Eye (tissue), 1 donor: ENCODE results near the gene PAH.
A peak's percentile ranks its signal among the peaks of the same experiment; 100 is the strongest.

Experiments
- DNase-seq: peaks from one replicate; pipeline ENCODE4 v3.0.0-alpha.2; 2015

The PAH gene

GRCh38 chr12:102917026-102917787 lies at the start of gene PAH:
Gene PAH, minus strand, starts transcription at chr12:102917244. Its CDS starts 114 bp downstream, at chr12:102917130.
- DNase-seq: peak; percentile 45

DNA sequence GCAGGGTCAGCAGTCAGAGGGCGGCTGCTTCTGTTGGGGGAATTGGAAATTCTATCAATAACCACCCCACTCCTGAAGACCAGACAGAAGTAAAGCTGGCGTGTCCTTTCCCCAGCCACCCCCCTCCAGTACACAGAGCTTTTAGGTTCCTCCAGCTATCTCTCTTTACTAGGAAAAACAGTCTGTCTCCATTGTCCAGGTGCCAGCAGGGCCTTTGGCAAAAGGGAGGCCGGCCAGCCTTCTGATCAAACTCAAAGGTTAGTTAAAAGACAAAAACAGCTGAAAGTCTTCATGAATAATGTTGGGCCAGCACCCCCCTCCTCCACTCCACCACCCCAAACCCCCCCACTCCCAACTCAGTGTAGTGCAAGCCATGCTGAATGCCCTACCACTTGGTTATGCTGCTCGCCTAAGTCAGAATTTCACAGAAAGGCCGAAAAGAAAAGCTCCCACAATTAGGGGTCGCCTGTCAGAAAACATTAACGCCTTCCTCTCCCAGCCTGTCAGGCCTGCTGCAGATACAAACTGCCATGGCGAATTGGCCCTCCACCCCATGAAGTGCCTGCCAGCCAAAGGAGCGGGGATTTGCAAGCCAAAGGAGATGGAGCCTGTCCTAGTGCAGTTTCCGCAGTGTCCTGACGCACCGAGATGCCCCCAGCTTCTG lies 49.3 kb upstream of the PAH start:
- peak; percentile 72 for DNase-seq

DNA sequence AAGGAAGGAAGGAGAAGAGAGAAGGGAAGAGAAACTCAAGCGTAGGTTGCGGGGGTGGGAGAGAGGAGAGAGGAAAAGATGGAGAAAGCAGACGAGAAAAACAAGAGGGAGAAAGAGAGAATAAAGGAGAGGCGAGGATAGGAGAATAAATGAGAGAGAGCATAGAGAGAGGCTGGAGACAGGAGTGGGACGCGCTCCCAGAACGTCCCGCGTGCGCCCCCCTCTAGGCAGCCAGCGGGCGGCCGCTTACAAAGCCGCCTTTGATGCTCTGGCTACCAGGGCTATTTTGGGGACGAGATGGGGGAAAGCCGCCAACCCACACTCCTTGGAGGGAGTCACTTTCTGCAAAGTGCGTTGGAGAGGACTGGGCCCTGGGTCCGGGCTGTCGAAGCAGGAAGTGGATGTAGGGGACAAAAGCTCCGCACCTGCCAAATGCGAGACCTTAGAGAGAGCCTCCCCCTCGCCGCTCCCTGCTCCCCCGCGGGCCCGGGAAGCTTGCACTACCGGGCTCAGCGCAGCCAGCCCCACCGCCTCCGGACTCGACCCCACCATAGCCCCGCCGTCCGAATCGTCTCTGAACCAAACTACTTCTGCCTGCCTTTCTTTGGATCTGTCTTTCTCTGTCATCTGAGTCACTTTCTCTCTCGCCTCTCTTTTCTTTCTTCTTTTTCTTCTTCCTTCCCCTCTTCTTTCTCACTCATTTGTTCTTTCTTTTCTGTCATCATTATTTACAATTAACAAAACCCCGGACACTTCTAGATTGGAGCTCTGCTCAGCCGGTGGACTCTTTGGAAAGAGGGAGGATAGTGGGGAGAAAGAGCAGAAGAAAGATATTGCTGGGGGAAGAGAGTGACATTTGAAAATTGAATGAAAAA lies 48.5 kb upstream of the PAH start:
- peak; percentile 60 for DNase-seq

GRCh38 chr12:102964872-102965271 lies 47.8 kb upstream of the PAH start:
- DNase-seq: peak; percentile 83

DNA sequence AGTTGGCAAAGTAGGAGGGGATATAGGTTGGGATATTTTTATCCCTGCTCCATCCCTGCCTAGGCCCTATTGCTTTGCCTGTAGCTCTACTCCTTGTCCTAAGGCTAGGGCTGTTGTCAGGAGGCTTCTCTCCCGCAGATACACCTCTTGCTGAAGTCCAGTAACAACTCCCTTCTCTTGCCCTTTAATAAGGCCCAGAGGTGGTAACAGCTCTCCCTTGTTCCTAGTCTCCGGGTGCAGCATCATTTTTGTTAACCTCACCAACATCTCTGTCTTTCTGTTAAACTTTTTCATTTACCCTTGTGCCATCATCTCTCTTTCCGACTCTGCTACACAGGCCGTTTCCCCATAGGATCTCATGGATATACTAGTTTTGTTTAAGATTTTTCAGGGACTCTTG lies 46.8 kb upstream of the PAH start:
- no peak for DNase-seq

- DNase-seq: no peak
Observed at GRCh38 chr12:102962986-102963385, 45.9 kb upstream of the PAH start.

GRCh38 chr12:102962532-102962931 lies 45.5 kb upstream of the PAH start:
- peak; percentile 37 for DNase-seq

- peak; percentile 89 for DNase-seq
Observed at GRCh38 chr12:102961466-102961855, 44.4 kb upstream of the PAH start.

GRCh38 chr12:102960766-102961465 lies 43.9 kb upstream of the PAH start:
- DNase-seq: no peak

GRCh38 chr12:102959391-102959790 lies 42.3 kb upstream of the PAH start:
- peak; percentile 51 for DNase-seq

GRCh38 chr12:102958830-102959176 lies 41.8 kb upstream of the PAH start:
- no peak for DNase-seq

GRCh38 chr12:102958073-102958829 lies 41.2 kb upstream of the PAH start:
- peak; percentile 83 for DNase-seq

DNA sequence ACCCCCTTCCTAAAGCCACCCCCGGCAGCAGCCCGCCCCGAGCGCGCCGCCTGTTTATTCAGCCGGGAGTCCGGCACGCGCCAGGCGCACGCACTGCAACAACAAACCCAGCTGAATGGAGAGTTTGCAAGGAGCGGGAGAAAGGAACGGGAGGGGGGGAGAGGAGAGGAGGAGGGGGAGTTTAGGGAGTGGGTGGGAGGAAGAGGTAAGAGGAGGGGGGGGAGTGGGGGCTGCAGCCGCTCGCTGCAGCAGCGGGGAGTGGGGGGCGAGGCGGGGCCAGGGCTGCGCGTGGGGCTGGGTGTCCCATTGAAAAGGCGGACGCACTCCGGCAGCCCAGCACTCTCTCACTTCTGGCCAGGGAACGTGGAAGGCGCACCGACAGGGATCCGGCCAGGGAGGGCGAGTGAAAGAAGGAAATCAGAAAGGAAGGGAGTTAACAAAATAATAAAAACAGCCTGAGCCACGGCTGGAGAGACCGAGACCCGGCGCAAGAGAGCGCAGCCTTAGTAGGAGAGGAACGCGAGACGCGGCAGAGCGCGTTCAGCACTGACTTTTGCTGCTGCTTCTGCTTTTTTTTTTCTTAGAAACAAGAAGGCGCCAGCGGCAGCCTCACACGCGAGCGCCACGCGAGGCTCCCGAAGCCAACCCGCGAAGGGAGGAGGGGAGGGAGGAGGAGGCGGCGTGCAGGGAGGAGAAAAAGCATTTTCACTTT lies 40.5 kb upstream of the PAH start, which contains the start of gene ASCL1:
TSS of gene ASCL1 (plus strand) at position 336 of the 712 bp plus-strand sequence. CDS start 571 bp downstream, outside the sequence.
- peak; percentile 88 for DNase-seq

GRCh38 chr12:102956738-102957327 lies 39.8 kb upstream of the PAH start:
- DNase-seq: peak; percentile 64

GRCh38 chr12:102955926-102956737 lies 39.1 kb upstream of the PAH start:
- peak; percentile 71 for DNase-seq

DNA sequence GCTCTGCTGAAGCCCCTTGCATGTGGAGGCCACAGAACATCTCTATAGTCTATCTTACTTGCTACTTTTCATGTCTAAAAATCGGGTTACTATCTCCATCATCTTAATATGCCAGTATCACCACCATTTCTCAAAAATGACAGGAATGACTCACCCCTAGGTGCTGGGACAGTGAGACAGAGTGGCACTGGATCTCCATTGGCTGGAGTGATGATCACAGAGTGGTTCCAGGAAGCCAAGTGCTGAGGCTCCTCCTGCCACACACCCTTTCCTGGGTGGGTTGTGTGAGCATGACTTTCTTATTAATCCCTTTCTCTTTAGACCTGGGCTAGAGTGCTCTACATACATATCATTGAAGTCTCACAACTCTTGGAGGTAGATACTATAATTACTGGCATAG lies 37.1 kb upstream of the PAH start:
- no peak for DNase-seq

- no peak for DNase-seq
Observed at GRCh38 chr12:102953221-102953620, 36.2 kb upstream of the PAH start.

DNA sequence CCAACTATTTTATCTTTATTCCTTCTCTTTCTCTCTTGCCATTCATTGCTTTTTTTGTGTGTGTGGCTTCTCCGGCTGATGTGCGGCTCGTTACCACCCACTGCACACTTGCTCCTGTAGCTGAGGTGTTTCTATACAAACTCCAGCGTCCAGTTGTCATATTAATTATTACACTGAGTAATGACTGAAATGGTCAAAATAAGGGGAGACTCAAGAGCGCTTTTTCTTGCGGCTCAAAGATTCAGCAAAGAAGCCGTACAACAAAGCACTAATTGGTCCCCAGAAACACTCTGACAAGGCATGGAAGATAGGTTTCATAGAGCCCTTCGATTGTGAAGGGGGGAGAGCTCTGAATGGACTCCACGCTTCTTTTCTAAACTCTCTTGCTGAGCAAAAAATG lies 34.8 kb upstream of the PAH start:
- peak; percentile 83 for DNase-seq

GRCh38 chr12:102950950-102951619 lies 34.0 kb upstream of the PAH start:
- DNase-seq: peak; percentile 85
